Measurements from ENCODE around the gene ACY1.

The ACY1 gene

DNA sequence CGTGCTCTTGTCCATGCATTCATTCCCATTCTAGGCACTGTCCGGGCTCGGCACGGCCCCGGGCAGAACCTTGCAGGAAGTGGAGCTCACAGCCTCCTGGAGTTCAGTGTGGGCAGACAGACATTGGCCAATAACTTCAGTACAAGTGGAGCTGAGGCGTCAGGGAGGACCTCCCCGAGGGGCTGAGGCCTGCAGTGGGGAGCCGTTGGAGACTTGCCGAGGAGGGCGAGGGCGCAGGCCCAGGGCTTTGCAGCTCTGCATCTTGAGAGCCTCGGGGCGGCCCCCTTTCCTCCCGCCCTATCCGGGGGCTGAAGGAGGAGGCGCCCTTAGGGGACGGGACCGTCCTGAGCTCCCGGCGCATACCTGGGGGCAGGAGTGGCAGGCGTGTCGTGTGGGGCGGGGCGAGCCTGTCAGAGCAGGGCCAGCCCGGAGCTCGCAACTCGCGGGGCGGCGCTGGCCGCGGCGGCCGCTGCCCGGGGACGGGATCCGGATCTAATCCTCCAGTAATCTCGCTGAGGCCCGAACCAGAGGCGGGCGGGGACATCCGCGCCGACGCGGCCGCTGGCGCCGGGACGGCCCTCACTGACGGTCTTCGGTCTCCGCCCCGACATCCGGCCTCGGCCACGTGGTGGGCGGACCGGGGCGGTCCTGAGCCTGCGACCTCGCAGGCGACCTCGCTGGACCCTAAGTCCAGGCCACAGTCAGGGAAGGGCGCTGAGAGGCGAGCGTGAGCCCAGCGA lies at the start of gene ACY1:
Gene ACY1, plus strand, starts transcription at position 698 of the 740 bp plus-strand sequence. CDS start 530 bp downstream, outside the sequence.
- peak; percentile 76 for DNase-seq

DNA sequence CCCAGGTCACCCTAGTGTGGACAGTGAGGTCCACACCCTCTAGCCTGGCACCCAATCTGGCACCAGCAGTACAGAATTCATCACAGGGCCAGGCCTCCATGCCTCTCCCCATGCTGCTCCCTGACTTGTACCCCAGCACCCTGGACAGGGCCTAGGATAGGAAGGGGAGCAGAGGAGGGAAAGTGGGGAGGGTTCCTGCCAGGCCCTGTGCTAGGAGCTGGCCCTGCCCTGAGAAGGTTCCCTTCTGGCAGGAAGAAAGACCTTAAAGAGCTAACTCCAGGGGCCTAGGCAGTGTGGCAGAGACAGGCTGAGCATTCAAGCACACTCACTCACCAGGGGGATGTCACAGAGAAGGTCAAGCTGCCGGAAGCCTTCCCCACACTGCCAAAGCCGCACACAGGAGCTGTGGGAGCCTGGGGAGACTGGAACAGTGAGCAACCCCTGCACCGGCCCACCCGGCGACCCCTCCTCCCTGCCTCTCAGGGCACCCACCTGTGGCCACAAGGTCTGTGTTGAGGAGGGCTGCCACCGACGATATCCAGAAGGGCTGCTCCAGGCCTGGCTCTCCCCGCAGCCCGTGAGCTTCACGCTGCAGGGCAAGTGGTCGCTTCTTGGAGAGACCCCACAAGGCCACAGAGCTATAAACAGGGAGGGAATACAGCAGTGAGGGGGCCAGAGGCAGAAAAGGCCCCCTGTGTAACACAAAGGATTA lies 49.0 kb upstream of the ACY1 start:
- no peak for DNase-seq

DNA sequence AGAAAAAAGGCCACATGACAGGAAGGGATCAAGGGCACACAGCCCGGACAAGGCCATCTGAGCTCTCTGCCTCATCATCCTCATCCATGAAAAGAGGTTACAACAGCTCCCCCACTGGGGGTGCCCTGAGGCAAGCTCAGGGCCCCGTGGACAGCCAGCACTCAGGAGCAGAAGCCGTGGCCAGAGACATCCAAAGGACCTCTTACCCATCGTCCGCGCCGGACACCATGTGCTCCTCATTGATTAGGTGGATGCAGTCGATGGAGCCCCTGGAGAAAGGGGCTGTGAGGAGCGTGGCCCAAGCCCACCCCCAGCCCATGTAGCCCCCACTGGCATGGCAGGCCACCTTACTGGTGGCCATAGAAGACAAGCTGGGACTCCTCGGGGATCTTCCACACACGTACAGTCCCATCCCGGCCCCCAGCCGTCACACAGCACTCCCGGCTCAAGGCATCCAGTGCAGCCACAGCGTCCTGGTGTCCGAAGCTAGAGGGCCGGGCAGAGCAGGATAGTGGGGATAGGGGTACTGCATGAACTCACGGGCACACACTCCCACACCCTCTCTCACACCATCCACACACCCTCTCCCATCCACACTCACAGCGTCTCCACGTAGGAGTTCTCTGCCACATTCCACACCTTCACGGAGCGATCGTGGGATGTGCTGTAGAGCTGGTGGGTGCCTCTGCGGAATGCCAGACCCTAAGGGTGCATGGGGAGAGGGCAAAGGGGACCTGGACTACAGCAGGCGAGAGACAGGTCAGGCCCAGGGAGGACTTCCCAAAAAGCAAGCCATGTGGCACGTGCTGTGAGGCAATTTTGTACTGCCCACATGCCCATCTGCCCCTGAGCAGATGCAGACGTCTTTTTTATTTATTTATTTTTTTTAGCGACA lies 48.1 kb upstream of the ACY1 start:
- no peak for DNase-seq

DNA sequence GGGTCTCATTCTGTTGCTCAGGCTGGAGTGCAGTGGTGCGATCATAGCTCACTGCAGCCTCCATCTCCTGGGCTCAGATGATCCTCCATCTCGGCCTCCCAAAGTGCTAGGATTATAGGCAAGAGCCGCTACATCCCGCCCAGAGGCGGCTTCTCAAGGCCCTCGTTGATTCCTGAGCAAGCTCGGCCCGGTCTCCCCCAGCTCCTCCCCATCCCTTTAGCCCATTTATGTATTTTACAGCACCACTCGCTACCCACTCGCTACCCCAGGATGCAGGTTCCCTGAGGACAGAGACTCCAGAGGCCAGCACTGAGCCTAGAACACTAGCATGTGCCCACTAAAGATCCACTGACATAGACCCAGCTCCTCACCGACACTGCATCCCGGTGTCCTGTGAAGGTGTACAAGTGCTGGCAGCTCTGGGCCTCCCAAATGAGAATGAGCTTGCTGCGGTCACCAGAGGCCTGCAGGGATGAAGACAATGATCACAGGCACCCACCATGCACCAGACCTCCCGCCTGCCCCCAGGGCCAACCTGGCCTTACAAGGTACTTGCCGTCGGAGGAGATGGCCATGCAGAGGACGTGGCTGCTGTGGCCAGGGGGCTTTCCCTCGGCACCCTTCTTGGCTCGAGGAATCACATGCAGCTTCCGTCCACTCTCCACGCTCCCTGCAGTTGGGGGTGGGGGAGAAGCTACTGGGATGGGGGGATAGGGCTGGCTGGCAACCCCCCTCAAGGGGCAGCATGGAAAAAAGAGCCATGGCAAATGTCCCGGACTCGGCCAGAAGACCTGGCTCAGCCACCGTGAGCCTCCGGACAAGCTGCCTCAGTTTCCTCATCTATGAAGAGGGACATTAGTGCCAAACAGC lies 47.2 kb upstream of the ACY1 start:
- DNase-seq = no peak

- DNase-seq = no peak
Measured at GRCh38 chr3:51937014-51937413, 46.3 kb upstream of the ACY1 start.

DNA sequence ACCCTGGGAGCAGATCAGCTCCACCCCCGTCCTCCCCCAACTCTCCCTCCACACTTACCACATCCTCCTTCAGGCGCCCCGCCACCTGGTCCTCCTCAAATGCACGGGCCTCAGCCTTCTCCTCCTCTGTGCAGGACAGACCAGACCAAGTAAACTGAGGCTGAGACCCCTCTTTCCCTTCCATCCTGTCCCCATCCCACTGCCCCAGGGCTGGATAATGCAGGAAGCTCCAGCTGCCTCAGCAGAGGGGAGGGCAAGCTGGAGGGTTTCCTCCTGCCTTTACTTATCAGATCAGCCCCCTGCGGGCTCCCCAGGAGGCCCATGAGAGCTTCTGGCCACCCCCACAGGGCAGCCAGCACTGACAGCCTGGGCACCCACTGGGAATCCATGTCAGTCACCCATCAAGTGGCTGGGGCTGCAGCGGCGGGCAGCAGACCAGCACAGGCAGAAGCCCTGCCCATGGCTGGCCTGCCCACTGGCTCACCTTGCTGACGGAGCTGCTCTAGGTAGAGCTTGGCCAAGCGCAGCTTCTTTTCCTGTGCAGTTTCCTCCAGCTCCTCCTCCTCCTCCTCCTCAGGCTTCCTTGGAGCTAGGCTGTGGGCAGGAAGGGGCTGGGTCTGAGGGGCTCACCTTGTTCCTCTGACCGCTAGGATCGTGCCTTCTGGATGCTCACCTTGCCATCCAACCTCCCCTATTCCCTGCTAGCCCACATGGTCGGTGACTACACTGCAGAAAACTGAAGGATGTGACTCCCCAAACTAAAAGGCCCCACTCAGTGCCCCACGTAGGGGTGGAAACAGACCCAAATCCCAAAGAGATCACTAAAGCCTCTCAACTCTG lies 45.5 kb upstream of the ACY1 start:
- no peak for DNase-seq

- DNase-seq = no peak
Measured at GRCh38 chr3:51938780-51939425, 44.4 kb upstream of the ACY1 start.

GRCh38 chr3:51940648-51941462 lies 42.5 kb upstream of the ACY1 start:
- DNase-seq = no peak

- no peak for DNase-seq
Measured at GRCh38 chr3:51941463-51941797, 41.9 kb upstream of the ACY1 start.

- peak; percentile 100 for DNase-seq
Measured at GRCh38 chr3:51941798-51942602, 41.3 kb upstream of the ACY1 start, which contains the start of the genes PARP3 and RRP9. TSS of gene PARP3 (plus strand) at chr3:51942363. CDS start at chr3:51943356, 993 bp downstream. TSS of gene RRP9 (minus strand) at chr3:51941904. CDS start at chr3:51941867, 37 bp downstream.

DNA sequence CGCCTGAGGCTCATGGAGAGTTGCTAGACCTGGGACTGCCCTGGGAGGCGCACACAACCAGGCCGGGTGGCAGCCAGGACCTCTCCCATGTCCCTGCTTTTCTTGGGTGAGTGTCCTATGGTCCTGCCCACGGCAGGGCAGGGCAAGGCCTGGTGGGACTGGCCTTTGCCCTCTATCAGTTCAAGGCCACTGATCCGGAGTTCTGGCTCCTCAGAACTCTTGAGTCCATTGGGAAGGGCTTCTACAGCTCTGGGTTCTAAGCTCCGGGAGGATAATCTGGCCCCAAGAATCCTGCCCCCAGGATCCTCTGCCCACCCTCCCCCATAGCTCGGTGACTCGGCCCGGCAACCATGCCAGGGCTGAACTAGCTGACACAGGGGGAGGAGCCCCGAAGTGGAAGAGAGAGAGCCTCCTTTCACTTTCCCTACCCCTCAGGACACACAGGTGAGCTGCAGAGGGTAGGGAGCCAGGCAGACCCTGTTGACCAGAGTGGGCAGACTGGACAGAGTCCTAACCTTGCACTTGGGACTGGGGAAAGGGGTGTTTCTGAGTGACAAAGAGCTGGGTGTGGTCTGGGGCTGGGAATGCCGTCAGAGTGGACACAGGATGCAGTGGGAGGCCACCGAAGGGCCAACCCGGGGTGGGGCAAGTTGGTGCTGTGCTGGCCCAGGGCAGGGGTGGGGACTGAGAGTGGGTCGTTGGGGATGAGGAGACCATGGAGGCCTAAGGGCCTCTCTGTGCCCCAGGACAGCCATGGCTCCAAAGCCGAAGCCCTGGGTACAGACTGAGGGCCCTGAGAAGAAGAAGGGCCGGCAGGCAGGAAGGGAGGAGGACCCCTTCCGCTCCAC lies 40.5 kb upstream of the ACY1 start:
- peak; percentile 70 for DNase-seq

- no peak for DNase-seq
Measured at GRCh38 chr3:51943451-51944391, 39.6 kb upstream of the ACY1 start.

GRCh38 chr3:51944451-51945021 lies 38.8 kb upstream of the ACY1 start:
- DNase-seq = no peak

- DNase-seq = no peak
Measured at GRCh38 chr3:51945031-51945840, 38.1 kb upstream of the ACY1 start.

- no peak for DNase-seq
Measured at GRCh38 chr3:51945926-51946705, 37.2 kb upstream of the ACY1 start.
